Measurements from ENCODE around the gene CCDC85B. TPM values are rescaled to one million over a fixed set of nuclear protein-coding genes. Genes with fewer than 3 reads are reported as not detected.
"Not testable (repeated sequence)": the region's sequence is repeated elsewhere in the genome, so short reads cannot be mapped to it uniquely, and the experiment has no call there.

CCDC85B gene
- total and polyA plus RNA-seq, 8 donors = 7.0 to 68.9 (median 29.7) TPM

- Histone ChIP-seq H3K27ac (peak overlapping the region; percentile 94 to 98 (median 96)), H3K4me1 (peaks cover 60 to 73% (median 66%) of the 10 kb centered on the region in 4 donors), H3K9me3 (no peaks in the 10 kb centered on the region), H3K4me3 (peak overlapping the region; percentile 57 to 75 (median 68)), H3K27me3 (no peaks in the 10 kb centered on the region), H3K36me3 (peaks cover 0 to 8% (median 5%) of the 10 kb centered on the region in 4 donors)
- DNase-seq = peak in 1 of 2 donors; percentile 68
- WGBS, 5 donors = 8 to 15% (median 13%) methylated on average over 28 to 57 of the region's 57 CpGs
- no peak for TF ChIP-seq EP300 (IDR thresholded peaks at IDR 0.05)
- TF ChIP-seq POLR2A (IDR thresholded peaks at IDR 0.05) = no peak
- TF ChIP-seq POLR2AphosphoS5 (IDR thresholded peaks at IDR 0.05) = peak in 2 of 3 donors; percentile 51 to 58
- intact Hi-C loops (cut with DNase I; ENCODE audit: low total_unique reads) = no loop called here
These were observed 1.0 kb downstream of the CCDC85B start for GRCh38 chr11:65891219-65892136.

DNA sequence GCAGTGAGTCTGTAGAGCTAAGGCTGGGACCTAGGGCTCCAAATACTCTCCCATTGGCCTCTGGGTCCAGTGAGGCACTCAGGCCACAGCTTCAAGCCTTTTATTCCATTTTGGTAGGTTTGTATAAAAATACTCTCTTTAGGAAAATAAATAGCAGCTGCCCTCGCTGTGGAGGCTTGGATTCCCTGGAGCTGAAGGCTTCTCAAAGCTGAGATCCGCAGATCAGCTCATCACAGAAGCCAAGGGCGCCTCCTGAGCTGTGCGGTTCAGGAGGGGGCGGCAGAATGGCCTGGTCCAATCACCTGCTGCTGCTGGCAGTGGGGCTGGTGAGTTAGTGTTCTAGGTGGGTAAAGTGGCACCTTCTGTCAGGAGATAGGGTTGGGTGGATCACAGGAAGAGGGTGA lies 1.7 kb downstream of the CCDC85B start:
- H3K9me3 ChIP-seq; H3K36me3 ChIP-seq; H3K27me3 ChIP-seq; DNase-seq; intact Hi-C loops (cut with DNase I; ENCODE audit: low total_unique reads): not testable (repeated sequence)
- peak overlapping the region; percentile 57 to 75 (median 68) for H3K4me3 ChIP-seq
- 60 to 78% (median 75%) methylated on average over 5 of the region's 5 CpGs for WGBS, 5 donors
- peak overlapping the region; percentile 94 to 98 (median 96) for H3K27ac ChIP-seq
- H3K4me1 ChIP-seq = peaks cover 53 to 71% (median 60%) of the 10 kb centered on the region in 4 donors

- peaks cover 0 to 7% (median 0%) of the 10 kb centered on the region in 4 donors for H3K36me3 ChIP-seq
- no peaks in the 10 kb centered on the region for H3K9me3 ChIP-seq
- peaks cover 47 to 71% (median 53%) of the 10 kb centered on the region in 4 donors for H3K4me1 ChIP-seq
- intact Hi-C loops (cut with DNase I; ENCODE audit: low total_unique reads) = no loop called here
- no peaks in the 10 kb centered on the region for H3K27me3 ChIP-seq
- peak overlapping the region in 4 of 5 donors; percentile 94 to 98 (median 96) for H3K27ac ChIP-seq
- TF ChIP-seq CTCF (IDR thresholded peaks at IDR 0.05) = no peak
- no peak for TF ChIP-seq POLR2AphosphoS5 (IDR thresholded peaks at IDR 0.05)
- no peak for TF ChIP-seq EP300 (IDR thresholded peaks at IDR 0.05)
- no peak for TF ChIP-seq POLR2A (IDR thresholded peaks at IDR 0.05)
- peak overlapping the region in 2 of 4 donors; percentile 57 to 72 for H3K4me3 ChIP-seq
- DNase-seq = no peak
- 67 to 84% (median 76%) methylated on average over 10 of the region's 10 CpGs for WGBS, 5 donors
These were observed 2.3 kb downstream of the CCDC85B start for GRCh38 chr11:65892661-65893317.

- Histone ChIP-seq H3K4me1 (peaks cover 47 to 73% (median 50%) of the 10 kb centered on the region in 4 donors), H3K4me3 (peak overlapping the region in 3 of 4 donors; percentile 7 to 72 (median 19)), H3K27ac (peak overlapping the region; percentile 53 to 98 (median 96)), H3K36me3 (peaks cover 0 to 7% (median 0%) of the 10 kb centered on the region in 4 donors), H3K27me3 (peaks cover 0 to 3% (median under 1%) of the 10 kb centered on the region in 3 donors), H3K9me3 (no peaks in the 10 kb centered on the region)
- intact Hi-C loops (cut with DNase I; ENCODE audit: low total_unique reads) = no loop called here
- 61 to 80% (median 66%) methylated on average over 14 to 16 of the region's 16 CpGs for WGBS, 5 donors
- no peak for TF ChIP-seq EP300 (IDR thresholded peaks at IDR 0.05)
- TF ChIP-seq POLR2AphosphoS5 (IDR thresholded peaks at IDR 0.05) = peak in 1 of 3 donors; percentile 23
- no peak for DNase-seq
These were observed 3.6 kb downstream of the CCDC85B start for GRCh38 chr11:65894034-65894591.

GRCh38 chr11:65895482-65895981 lies 5.1 kb downstream of the CCDC85B start:
- intact Hi-C loops (cut with DNase I; ENCODE audit: low total_unique reads) = no loop called here
- 88 to 99% (median 94%) methylated on average over 5 of the region's 5 CpGs for WGBS, 5 donors
- Histone ChIP-seq H3K9me3 (no peaks in the 10 kb centered on the region), H3K27ac (no peak overlapping the region), H3K4me3 (no peak overlapping the region), H3K27me3 (peaks cover 0 to 11% (median 10%) of the 10 kb centered on the region in 3 donors), H3K36me3 (peaks cover 0 to 7% (median 0%) of the 10 kb centered on the region in 4 donors), H3K4me1 (peaks cover 45 to 74% (median 50%) of the 10 kb centered on the region in 4 donors)
- no peak for DNase-seq
- TF ChIP-seq POLR2A (IDR thresholded peaks at IDR 0.05) (no peak), EP300 (IDR thresholded peaks at IDR 0.05) (no peak), CTCF (IDR thresholded peaks at IDR 0.05) (no peak), POLR2AphosphoS5 (IDR thresholded peaks at IDR 0.05) (no peak)
